ENCODE results near the gene SS18L1. TPM values are rescaled to one million over a fixed set of nuclear protein-coding genes. Genes with fewer than 3 reads are reported as not detected.

Gene SS18L1
- total RNA-seq, 2 experiments from 2014 or later: 12.1 to 12.3 TPM

- H3K36me3 Mint-ChIP-seq: no peaks in the 10 kb centered on the region
- H3K4me1 Mint-ChIP-seq: no peaks in the 10 kb centered on the region
- no peak overlapping the region for H3K4me3 Mint-ChIP-seq
- H3K9me3 Mint-ChIP-seq: no peaks in the 10 kb centered on the region
- H3K27me3 Mint-ChIP-seq: peaks cover 6% of the 10 kb centered on the region
- H3K27ac Mint-ChIP-seq: no peak overlapping the region
- no peak for DNase-seq
Observed at GRCh38 chr20:62208795-62209755, 65.5 kb downstream of the SS18L1 start.

- H3K4me3 Mint-ChIP-seq: no peak overlapping the region
- H3K9me3 Mint-ChIP-seq: no peaks in the 10 kb centered on the region
- H3K27me3 Mint-ChIP-seq: peaks cover 13% of the 10 kb centered on the region
- H3K36me3 Mint-ChIP-seq: no peaks in the 10 kb centered on the region
- H3K4me1 Mint-ChIP-seq: no peaks in the 10 kb centered on the region
- H3K27ac Mint-ChIP-seq: no peak overlapping the region
- DNase-seq: no peak
Observed at GRCh38 chr20:62209850-62210495, 66.4 kb downstream of the SS18L1 start.

GRCh38 chr20:62210496-62210855 lies 66.9 kb downstream of the SS18L1 start:
- H3K27ac Mint-ChIP-seq: no peak overlapping the region
- DNase-seq: no peak
- no peaks in the 10 kb centered on the region for H3K4me1 Mint-ChIP-seq
- no peaks in the 10 kb centered on the region for H3K36me3 Mint-ChIP-seq
- no peaks in the 10 kb centered on the region for H3K9me3 Mint-ChIP-seq
- H3K4me3 Mint-ChIP-seq: no peak overlapping the region
- H3K27me3 Mint-ChIP-seq: peaks cover 16% of the 10 kb centered on the region

- no peak overlapping the region for H3K4me3 Mint-ChIP-seq
- no peaks in the 10 kb centered on the region for H3K36me3 Mint-ChIP-seq
- H3K9me3 Mint-ChIP-seq: no peaks in the 10 kb centered on the region
- no peak overlapping the region for H3K27ac Mint-ChIP-seq
- no peak for DNase-seq
- peaks cover 17% of the 10 kb centered on the region for H3K27me3 Mint-ChIP-seq
- no peaks in the 10 kb centered on the region for H3K4me1 Mint-ChIP-seq
Observed at GRCh38 chr20:62211216-62211615, 67.6 kb downstream of the SS18L1 start.

- DNase-seq: no peak
- Mint-ChIP-seq H3K36me3 (no peaks in the 10 kb centered on the region), H3K4me3 (no peak overlapping the region), H3K9me3 (no peaks in the 10 kb centered on the region), H3K4me1 (no peaks in the 10 kb centered on the region), H3K27ac (no peak overlapping the region), H3K27me3 (peaks cover 17% of the 10 kb centered on the region)
Observed at GRCh38 chr20:62211769-62212288, 68.3 kb downstream of the SS18L1 start.

- Mint-ChIP-seq H3K4me3 (no peak overlapping the region), H3K9me3 (no peaks in the 10 kb centered on the region), H3K27ac (no peak overlapping the region), H3K36me3 (no peaks in the 10 kb centered on the region), H3K27me3 (peaks cover 21% of the 10 kb centered on the region), H3K4me1 (no peaks in the 10 kb centered on the region)
- no peak for DNase-seq
Observed at GRCh38 chr20:62212299-62212698, 68.7 kb downstream of the SS18L1 start.

GRCh38 chr20:62214067-62214466 lies 70.5 kb downstream of the SS18L1 start:
- no peak for DNase-seq
- H3K4me3 Mint-ChIP-seq: no peak overlapping the region
- peaks cover 31% of the 10 kb centered on the region for H3K27me3 Mint-ChIP-seq
- no peaks in the 10 kb centered on the region for H3K36me3 Mint-ChIP-seq
- no peaks in the 10 kb centered on the region for H3K9me3 Mint-ChIP-seq
- H3K27ac Mint-ChIP-seq: no peak overlapping the region
- no peaks in the 10 kb centered on the region for H3K4me1 Mint-ChIP-seq

GRCh38 chr20:62215020-62215990 lies 71.7 kb downstream of the SS18L1 start:
- Mint-ChIP-seq H3K36me3 (no peaks in the 10 kb centered on the region), H3K27ac (no peak overlapping the region), H3K4me3 (no peak overlapping the region), H3K27me3 (peaks cover 37% of the 10 kb centered on the region), H3K9me3 (no peaks in the 10 kb centered on the region), H3K4me1 (no peaks in the 10 kb centered on the region)
- no peak for DNase-seq

- H3K27me3 Mint-ChIP-seq: peaks cover 44% of the 10 kb centered on the region
- no peaks in the 10 kb centered on the region for H3K9me3 Mint-ChIP-seq
- H3K36me3 Mint-ChIP-seq: no peaks in the 10 kb centered on the region
- H3K4me3 Mint-ChIP-seq: no peak overlapping the region
- H3K4me1 Mint-ChIP-seq: no peaks in the 10 kb centered on the region
- no peak for DNase-seq
- H3K27ac Mint-ChIP-seq: no peak overlapping the region
Observed at GRCh38 chr20:62215991-62216635, 72.5 kb downstream of the SS18L1 start.

GRCh38 chr20:62216636-62217566 lies 73.3 kb downstream of the SS18L1 start:
- H3K4me3 Mint-ChIP-seq: no peak overlapping the region
- H3K9me3 Mint-ChIP-seq: no peaks in the 10 kb centered on the region
- H3K27ac Mint-ChIP-seq: no peak overlapping the region
- no peak for DNase-seq
- no peaks in the 10 kb centered on the region for H3K36me3 Mint-ChIP-seq
- H3K4me1 Mint-ChIP-seq: no peaks in the 10 kb centered on the region
- peaks cover 51% of the 10 kb centered on the region for H3K27me3 Mint-ChIP-seq

- Mint-ChIP-seq H3K27ac (no peak overlapping the region), H3K9me3 (no peaks in the 10 kb centered on the region), H3K4me1 (no peaks in the 10 kb centered on the region), H3K36me3 (no peaks in the 10 kb centered on the region), H3K27me3 (peaks cover 57% of the 10 kb centered on the region), H3K4me3 (no peak overlapping the region)
- DNase-seq: no peak
Observed at GRCh38 chr20:62217913-62218773, 74.6 kb downstream of the SS18L1 start.

- Mint-ChIP-seq H3K27me3 (peaks cover 57% of the 10 kb centered on the region), H3K4me3 (no peak overlapping the region), H3K9me3 (no peaks in the 10 kb centered on the region)
Observed at GRCh38 chr20:62219101-62219991, 75.8 kb downstream of the SS18L1 start.

More at GRCh38 chr20:62219101-62219991, 75.8 kb downstream of the SS18L1 start:
- H3K36me3 Mint-ChIP-seq: no peaks in the 10 kb centered on the region
- no peak overlapping the region for H3K27ac Mint-ChIP-seq
- no peak for DNase-seq
- H3K4me1 Mint-ChIP-seq: no peaks in the 10 kb centered on the region
